GM10847 (cell line): ENCODE data around the gene LIMS2.

Experiments
- POLR2A ChIP-seq: IDR thresholded peaks from 2 replicates; pipeline ENCODE4 v1.6.1; 2011; ENCODE audit not compliant: insufficient read length; ENCODE audit errors: extremely low read depth

Gene LIMS2

GRCh38 chr2:127593228-127594115 is 81.9 kb downstream of the LIMS2 start:
- no peak for TF ChIP-seq POLR2A

- no peak for TF ChIP-seq POLR2A
These were observed 82.5 kb downstream of the LIMS2 start for GRCh38 chr2:127592761-127593227.

GRCh38 chr2:127591221-127591923 is 84.0 kb downstream of the LIMS2 start:
- no peak for TF ChIP-seq POLR2A

- TF ChIP-seq POLR2A = no peak
These were observed 84.7 kb downstream of the LIMS2 start for GRCh38 chr2:127590386-127591190.

- TF ChIP-seq POLR2A = no peak
These were observed 85.5 kb downstream of the LIMS2 start for GRCh38 chr2:127589841-127590240.

DNA sequence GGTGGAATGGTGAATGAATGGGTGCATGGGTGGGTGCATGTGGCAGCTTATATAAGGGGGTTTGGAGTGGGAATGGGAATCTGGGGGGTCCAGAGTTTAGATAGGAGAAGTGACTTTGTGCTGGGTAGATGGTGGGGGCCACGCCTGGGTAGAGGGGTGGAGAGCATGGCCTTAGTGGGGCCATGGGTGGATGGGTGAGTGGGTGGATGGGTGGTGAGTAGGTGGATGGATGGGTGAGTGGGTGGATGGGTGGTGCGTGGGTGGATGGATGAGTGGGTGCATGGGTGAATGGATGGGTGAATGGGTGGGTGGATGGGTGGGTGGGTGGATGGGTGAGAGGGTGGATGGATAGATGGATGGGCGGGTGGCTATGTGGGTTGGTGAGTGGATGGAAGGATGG is 86.0 kb downstream of the LIMS2 start:
- no peak for TF ChIP-seq POLR2A
